Measurements from ENCODE around the gene OLIG2. TPM values are rescaled to one million over a fixed set of nuclear protein-coding genes. Genes with fewer than 3 reads are reported as not detected.

The OLIG2 gene
- total and polyA plus RNA-seq, 2 of the 4 experiments (the other 2 are of a cell fraction): not detected

GRCh38 chr21:33039536-33039935 lies 13.8 kb downstream of the OLIG2 start:
- Histone ChIP-seq H3K4me2 (ENCODE audit: low read depth, low read length) (no peak overlapping the region), H2AK5ac (ENCODE audit: low read depth, low read length) (no peak overlapping the region), H3K9me3 (ENCODE audit: control insufficient read depth, insufficient read depth, low read length) (no peaks in the 10 kb centered on the region), H3K56ac (ENCODE audit: extremely low read depth, insufficient read depth, low read length) (no peak overlapping the region), H3K4ac (ENCODE audit: low read depth, low read length) (no peak overlapping the region), H2AFZ (replicated peaks; ENCODE audit: low read length, poor library complexity) (no peak overlapping the region), H2BK5ac (ENCODE audit: low read depth, low read length, poor library complexity, severe bottlenecking) (no peak overlapping the region), H3K79me1 (ENCODE audit: low read depth in 1 of 2, low read length in 2 of 2) (no peaks in the 10 kb centered on the region), H3K4me3 (ENCODE audit: insufficient read depth, low read depth, low read length) (no peak overlapping the region), H3K36me3 (ENCODE audit: control insufficient read depth, insufficient read depth, low read length) (no peaks in the 10 kb centered on the region), H3K14ac (replicated peaks; ENCODE audit: low read depth, low read length) (no peak overlapping the region), H2BK20ac (ENCODE audit: low read depth, low read length) (no peak overlapping the region), H3K27ac (ENCODE audit: insufficient read depth, low read length) (no peak overlapping the region), H3K9ac (ENCODE audit: low read depth, low read length) (no peak overlapping the region), H3K18ac (ENCODE audit: low read depth, low read length) (no peak overlapping the region), H3K4me1 (ENCODE audit: control insufficient read depth, insufficient read depth, low read length) (peaks cover 10% of the 10 kb centered on the region), H4K91ac (ENCODE audit: insufficient read depth, low read depth, low read length) (no peak overlapping the region), H4K8ac (ENCODE audit: low read depth in 2 of 2, low read length in 2 of 2) (no peak overlapping the region), H2BK15ac (ENCODE audit: low read depth, low read length) (no peak overlapping the region), H2AK9ac (replicated peaks; ENCODE audit: low read depth, low read length, poor library complexity) (no peak overlapping the region), H3K27me3 (ENCODE audit: control insufficient read depth, insufficient read depth, low read length) (peaks cover 8% of the 10 kb centered on the region), H4K5ac (ENCODE audit: low read depth, low read length) (no peak overlapping the region), H2BK120ac (ENCODE audit: low read depth, low read length) (no peak overlapping the region), H4K20me1 (ENCODE audit: insufficient read depth, low read length) (no peaks in the 10 kb centered on the region), H3K23ac (ENCODE audit: low read depth, low read length) (no peak overlapping the region), H3K9me1 (ENCODE audit: insufficient read depth, low read length) (0 out of 2 replicates have a peak, but pooled peaks cover 11% of the 10 kb centered on the region)
- intact Hi-C loops (cut with micrococcal nuclease) (no loop called here), dilution Hi-C loops (cut with HindIII; ENCODE audit: low sequenced_read_pairs, unreplicated experiment) (no loop called here), in situ Hi-C loops (cut with MboI; ENCODE audit: low sequenced_read_pairs) (no loop called here)
- 67% methylated on average over 6 of the region's 7 CpGs; no CpG with 5 or more reads in 1 of the 2 experiments for WGBS, 2 experiments (ENCODE audit: extremely low coverage in 2 of 2, insufficient read length in 1 of 2)
- no TSS peak for BruUV-seq (replicated peaks)
- no peak for DNase-seq
- no peak for ATAC-seq (ENCODE audit: low read depth)
- no peak for TF ChIP-seq POLR2A (IDR thresholded peaks at IDR 0.05; ENCODE audit: low read depth, low read length)
- no peak for TF ChIP-seq SMC3 (IDR thresholded peaks at IDR 0.05; ENCODE audit: low read depth, low read length)
- TF ChIP-seq RFX5 (IDR thresholded peaks at IDR 0.05; ENCODE audit: low read depth, low read length): no peak
- TF ChIP-seq BHLHE40 (IDR thresholded peaks at IDR 0.05; ENCODE audit: low read depth, low read length): no peak
- TF ChIP-seq ELK1 (IDR thresholded peaks at IDR 0.05; ENCODE audit: borderline replicate concordance, low read depth, low read length): no peak
- no peak for TF ChIP-seq USF2 (IDR thresholded peaks at IDR 0.05; ENCODE audit: low read depth, low read length)
- TF ChIP-seq FOS (IDR thresholded peaks at IDR 0.05; ENCODE audit: low read depth, low read length): no peak
- no peak for TF ChIP-seq RCOR1 (IDR thresholded peaks at IDR 0.05; ENCODE audit: insufficient replicate concordance, low read length)
- TF ChIP-seq MAFK (IDR thresholded peaks at IDR 0.05; ENCODE audit: low read depth, low read length): no peak
- ChIA-PET CTCF (no interaction called here), POLR2A (ENCODE audit: unreplicated experiment) (no interaction called here)
